HG02938 (cell line): ENCODE measurements around the gene NCOR2.

Source experiments
- ATAC-seq: cut with Tn5 transposase; IDR thresholded peaks from one replicate; pipeline ENCODE4 v1.9.1; 2021; ENCODE audit warnings: mild to moderate bottlenecking, moderate library complexity; ENCODE audit not compliant: unreplicated experiment

NCOR2 gene

GRCh38 chr12:124561231-124561630 lies 6.2 kb downstream of the NCOR2 start:
- no peak for ATAC-seq

- no peak for ATAC-seq
Measured at GRCh38 chr12:124560146-124560890, 7.1 kb downstream of the NCOR2 start.

GRCh38 chr12:124559182-124560017 lies 8.0 kb downstream of the NCOR2 start:
- ATAC-seq = no peak

GRCh38 chr12:124558313-124558712 lies 9.1 kb downstream of the NCOR2 start:
- no peak for ATAC-seq

GRCh38 chr12:124557518-124558223 lies 9.7 kb downstream of the NCOR2 start:
- ATAC-seq = no peak

GRCh38 chr12:124556896-124557501 lies 10.4 kb downstream of the NCOR2 start:
- no peak for ATAC-seq

- no peak for ATAC-seq
Measured at GRCh38 chr12:124556074-124556466, 11.3 kb downstream of the NCOR2 start.

GRCh38 chr12:124555168-124556073 lies 12.0 kb downstream of the NCOR2 start:
- ATAC-seq = no peak

GRCh38 chr12:124554429-124555029 lies 12.9 kb downstream of the NCOR2 start:
- no peak for ATAC-seq

GRCh38 chr12:124553862-124554428 lies 13.5 kb downstream of the NCOR2 start:
- ATAC-seq = no peak

- ATAC-seq = no peak
Measured at GRCh38 chr12:124551268-124552144, 15.9 kb downstream of the NCOR2 start.

GRCh38 chr12:124550123-124551089 lies 17.0 kb downstream of the NCOR2 start:
- no peak for ATAC-seq

GRCh38 chr12:124549629-124550028 lies 17.8 kb downstream of the NCOR2 start:
- ATAC-seq = no peak

GRCh38 chr12:124548854-124549378 lies 18.5 kb downstream of the NCOR2 start:
- no peak for ATAC-seq

GRCh38 chr12:124547626-124548025 lies 19.8 kb downstream of the NCOR2 start:
- no peak for ATAC-seq

GRCh38 chr12:124545508-124546418 lies 21.6 kb downstream of the NCOR2 start:
- peak; percentile 81 for ATAC-seq
